Measurements from ENCODE around the gene ISM1.

The ISM1 gene

DNA sequence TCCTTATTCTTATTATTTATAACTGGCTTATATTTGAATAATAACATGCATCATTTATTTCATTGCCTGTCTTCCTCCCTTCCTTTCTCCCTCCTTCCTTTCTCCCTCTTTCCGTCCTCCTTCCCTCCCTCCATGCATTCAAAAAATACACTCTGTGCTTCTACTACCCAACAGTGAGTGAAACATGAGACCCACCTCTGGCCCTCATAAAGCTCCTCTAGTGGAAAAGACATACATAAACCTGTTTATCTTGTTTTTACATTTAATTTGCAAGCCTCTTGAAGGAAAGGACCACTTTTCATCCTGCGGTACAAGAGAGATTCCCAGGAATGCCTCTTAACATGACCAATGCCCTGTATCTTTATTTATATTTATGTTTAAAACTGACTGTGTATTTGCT, 21.8 kb upstream of the ISM1 start:
- no peak for TF ChIP-seq CTCF (IDR thresholded peaks at IDR 0.05)

GRCh38 chr20:13200767-13201500, 20.1 kb upstream of the ISM1 start:
- no peak for TF ChIP-seq CTCF (IDR thresholded peaks at IDR 0.05)

DNA sequence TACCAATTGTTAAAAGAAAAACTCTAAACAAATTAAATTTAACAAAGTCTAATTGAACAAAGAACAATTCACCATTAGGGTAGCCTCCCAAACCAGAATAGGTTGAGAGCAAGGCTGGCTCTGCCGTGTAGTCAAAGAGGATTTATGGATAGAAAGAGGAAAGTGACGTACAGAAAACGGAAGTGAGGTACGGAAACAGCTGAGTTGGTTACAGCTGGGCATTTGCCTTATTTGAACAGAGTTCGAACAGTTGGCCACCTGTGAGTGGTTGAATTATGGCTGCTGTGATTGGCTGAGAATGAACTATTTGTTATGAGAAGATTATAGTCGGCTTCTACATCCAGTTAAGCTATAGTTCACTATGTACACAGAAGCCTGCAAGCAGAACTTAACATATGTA, 18.5 kb upstream of the ISM1 start:
- TF ChIP-seq CTCF (IDR thresholded peaks at IDR 0.05): no peak

- TF ChIP-seq CTCF (IDR thresholded peaks at IDR 0.05): no peak
Observed at GRCh38 chr20:13205425-13205824, 15.6 kb upstream of the ISM1 start.

GRCh38 chr20:13205848-13206434, 15.1 kb upstream of the ISM1 start:
- no peak for TF ChIP-seq CTCF (IDR thresholded peaks at IDR 0.05)

DNA sequence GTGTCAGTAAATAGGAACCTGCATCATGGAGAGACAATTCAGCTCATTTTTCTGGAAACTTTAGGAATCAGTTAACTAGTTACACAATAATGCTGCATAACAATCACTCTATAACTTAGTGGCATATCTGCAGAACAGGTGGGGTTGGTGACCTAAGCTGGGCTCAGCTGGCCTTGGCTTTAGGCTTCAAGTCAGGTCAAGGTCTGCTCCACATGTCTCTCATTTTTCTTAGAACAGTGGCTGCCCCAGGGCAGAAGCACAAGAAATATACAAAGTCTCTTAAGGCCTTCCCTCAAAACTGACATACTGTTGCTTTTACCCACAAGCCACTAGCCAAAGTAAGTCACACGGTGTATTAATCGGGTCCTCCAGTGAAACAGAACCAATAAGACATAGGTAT, 14.1 kb upstream of the ISM1 start:
- TF ChIP-seq CTCF (IDR thresholded peaks at IDR 0.05): no peak

GRCh38 chr20:13211956-13212618, 9.0 kb upstream of the ISM1 start:
- no peak for TF ChIP-seq CTCF (IDR thresholded peaks at IDR 0.05)

Data from LNCAP (cell line).